GM19351 (cell line): ENCODE measurements around the gene RGS1.
A peak's percentile ranks its signal among the peaks of the same experiment; 100 is the strongest.

Source experiments
- ATAC-seq: cut with Tn5 transposase; IDR thresholded peaks from one replicate; pipeline ENCODE4 v1.9.1; 2021; ENCODE audit warnings: mild to moderate bottlenecking, moderate library complexity; ENCODE audit not compliant: unreplicated experiment

The RGS1 gene

DNA sequence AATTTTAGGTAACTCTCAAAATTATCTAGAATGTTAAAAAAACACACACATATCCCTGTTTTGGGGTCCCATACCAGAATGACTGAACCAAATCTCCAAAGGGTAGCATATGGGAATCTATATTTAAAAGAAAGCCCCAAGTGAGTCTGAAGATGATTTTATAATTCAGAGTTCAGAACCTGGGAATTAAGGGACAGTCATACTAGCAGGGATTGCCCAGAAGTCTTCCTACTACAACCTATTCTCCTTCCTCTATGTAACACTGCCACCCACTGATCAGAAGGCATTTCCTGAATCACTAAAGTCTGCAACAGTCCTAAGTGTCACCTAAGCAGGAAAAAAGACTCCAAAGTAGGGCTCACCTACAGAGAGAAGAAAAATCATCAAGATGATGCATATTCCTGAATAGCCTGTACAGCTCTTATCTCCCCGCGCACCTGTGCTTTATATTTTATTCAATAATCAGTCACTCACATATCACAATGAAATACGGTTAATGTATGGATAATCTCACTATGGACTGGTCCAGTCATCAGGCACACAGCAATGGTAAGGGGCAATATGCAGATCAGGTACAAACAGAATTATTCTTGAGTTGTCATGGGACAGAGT, 4.9 kb downstream of the RGS1 start:
- ATAC-seq = peak; percentile 28

DNA sequence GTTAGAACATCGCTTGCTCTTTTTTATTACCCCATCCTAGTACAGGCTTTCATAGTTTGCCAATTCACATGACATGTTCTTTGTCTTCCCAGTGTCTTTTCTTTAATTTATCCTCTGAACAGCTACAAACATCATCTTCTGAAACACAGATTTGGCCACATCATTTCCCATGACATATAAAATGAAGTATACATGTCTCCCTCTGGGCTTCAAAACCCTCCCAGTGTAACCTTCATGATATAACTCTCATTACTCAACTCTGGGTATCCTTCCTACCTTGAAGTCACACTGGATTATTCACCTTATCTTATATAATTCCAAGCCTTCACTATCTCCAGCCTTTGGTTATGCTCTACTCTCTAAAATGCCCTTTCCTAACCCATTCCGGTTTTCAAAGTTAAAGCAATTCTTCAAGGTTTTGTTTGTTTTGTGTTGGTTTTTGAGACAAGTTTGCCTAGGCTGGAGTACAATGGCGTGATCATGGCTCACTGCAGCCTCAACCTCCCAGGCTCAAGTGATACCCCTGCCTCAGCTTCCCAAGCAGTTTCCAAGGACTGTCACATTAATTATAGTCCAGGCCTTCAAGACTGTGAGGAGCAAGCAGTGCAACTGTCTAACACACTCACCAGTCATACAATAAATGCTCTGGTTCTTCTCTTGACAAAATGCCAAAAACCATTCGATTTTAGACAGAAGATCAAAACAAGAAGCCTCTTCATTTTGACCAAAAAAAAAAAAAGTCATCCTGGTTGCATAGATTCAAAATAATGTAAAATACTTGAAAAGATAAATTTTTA, 5.8 kb downstream of the RGS1 start:
- ATAC-seq = peak; percentile 5

DNA sequence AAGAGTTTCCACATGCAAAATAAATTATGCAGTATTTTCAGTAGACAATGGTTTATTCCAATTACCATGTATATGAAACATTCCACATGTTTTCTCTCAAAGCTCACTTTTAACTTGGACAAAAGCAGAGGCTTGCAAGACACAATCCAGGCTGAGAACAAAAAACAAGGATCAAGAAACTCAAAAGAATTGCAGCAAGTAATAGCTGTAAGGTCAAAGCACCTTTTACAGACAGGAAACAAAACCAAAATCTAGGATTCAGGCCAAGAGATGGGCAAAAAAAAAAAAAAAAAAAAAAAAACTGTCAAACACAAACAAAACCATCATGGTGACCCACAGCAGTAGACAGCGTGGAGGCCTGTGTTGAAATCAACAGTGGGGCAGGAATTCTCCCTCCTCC, 9.3 kb downstream of the RGS1 start:
- ATAC-seq = no peak

DNA sequence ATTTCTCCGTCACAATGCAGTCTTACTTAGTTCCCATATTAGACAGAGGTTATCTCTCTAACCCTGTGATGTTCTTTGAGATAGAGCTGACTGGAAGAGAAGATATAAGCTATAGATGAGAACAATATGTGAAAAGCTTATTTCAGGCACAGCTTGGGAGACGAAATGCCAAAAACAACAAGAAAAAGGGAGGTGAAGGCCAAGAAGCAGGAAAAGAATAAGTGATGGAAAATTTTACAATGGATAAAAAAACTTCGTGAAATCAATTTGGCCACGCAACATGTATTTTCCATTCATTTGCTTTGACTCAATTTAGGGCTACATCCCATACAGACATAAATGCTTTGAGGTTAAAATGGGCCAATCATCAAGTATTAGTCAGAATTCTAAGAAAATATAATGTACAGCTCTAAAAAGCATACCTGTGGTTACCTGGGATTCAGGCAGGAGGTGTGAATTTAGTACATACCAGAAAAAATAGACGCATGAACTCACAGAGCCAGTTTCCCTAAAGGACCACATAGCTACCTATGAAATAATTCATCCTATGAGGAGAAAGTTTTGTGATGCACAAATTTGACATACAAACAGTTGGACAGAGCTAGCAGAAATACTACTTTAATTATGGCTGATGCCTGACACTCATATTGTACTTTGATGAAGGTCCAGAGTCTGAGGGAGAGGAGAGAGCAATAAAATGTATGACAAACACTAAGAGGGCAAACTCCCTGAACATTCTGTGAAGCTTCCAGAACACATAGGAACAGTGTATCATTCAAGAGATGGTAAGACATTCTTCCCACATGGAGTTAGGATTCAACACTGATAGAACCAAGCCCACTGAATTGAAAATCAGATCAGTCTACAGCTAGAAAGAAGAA, 12.1 kb downstream of the RGS1 start:
- ATAC-seq = no peak

DNA sequence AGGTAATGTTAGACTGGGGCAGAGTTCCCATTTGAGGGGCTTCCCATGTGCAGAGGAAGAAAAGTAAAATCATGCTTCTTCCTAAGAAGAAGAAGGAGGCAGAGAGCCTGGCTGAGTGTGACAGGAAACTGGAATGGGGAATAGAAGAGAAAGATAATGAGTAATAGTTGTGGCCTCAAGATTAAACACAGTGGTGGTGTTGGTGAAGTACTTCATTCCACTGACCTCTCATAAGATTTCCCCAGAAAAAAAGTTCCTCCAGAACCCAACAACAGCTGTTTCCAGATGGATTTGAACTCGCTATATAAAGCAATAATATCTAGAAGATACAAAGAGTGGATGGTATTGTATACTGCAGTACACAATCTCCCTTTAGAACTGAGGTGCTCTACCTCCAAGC, 13.0 kb downstream of the RGS1 start:
- ATAC-seq = no peak

DNA sequence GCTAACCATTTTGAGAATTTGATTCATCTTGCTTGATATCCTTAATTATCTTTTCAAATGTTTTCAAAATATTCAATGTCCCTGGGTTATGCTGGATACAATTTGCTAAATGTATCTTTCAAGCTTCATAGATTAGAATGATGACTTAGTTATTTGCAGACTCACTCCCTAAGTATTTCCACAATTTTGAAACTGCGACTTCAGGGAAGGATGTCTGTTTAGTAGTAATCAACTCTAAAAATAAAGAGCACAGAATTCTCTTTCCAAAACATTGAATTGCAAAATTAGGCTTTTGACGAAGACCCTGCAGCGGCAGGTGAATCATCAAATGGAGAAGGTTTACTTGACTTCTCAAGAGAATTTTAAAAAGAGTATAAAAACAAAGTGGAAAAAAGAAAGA, 14.2 kb downstream of the RGS1 start:
- ATAC-seq = no peak

DNA sequence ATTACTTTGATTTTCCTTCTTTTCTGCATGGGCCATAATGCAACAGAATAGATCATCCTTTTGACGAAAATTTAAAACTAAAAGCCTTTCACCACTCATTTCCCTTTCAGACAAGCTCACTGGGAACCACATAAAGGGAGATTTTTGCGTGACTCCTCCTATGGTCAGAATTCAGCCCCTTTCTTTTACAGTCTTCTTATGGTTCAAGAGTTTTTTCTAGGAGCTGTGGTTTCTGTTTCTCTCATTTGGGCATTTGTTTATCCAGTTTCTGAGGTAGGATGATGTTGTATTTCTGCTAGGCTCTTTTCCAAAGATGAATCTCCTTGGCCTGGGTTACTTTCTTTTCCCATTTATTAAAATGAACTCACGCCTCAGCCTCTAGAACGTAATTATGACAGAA, 16.9 kb downstream of the RGS1 start:
- ATAC-seq = no peak

DNA sequence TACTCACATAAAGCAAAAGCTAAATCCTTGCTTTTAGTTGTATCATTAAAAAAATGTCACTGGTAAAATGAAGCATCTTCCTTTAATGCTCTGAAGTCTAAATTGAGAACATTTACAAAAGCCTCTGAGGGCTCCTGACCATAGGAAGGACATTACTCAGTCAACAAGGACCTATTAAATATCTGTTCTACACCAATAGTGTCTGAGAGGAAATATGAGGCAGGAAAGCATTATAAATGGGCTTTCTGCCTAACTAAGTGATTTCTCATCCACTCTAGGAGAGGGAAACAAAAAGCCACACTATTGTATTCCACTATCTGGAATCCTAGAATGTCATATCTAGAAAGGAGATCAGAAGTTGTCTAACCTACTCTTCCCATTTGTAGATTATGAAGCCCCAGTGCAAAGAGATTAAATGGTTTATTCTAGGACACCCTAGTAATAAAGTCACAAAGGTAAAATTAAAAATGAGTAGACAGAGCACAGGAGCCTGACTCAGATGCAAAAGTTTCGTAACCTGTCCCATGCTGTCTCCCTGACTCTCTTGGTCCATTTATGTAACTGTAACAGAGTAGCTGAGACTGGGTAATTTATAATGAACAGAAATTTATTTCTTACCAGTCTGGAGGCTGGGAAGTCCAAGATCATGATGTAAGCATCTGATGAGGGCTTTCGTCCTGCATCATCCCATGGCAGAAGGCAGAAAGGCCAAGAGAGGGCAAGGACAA, 17.6 kb downstream of the RGS1 start:
- no peak for ATAC-seq

DNA sequence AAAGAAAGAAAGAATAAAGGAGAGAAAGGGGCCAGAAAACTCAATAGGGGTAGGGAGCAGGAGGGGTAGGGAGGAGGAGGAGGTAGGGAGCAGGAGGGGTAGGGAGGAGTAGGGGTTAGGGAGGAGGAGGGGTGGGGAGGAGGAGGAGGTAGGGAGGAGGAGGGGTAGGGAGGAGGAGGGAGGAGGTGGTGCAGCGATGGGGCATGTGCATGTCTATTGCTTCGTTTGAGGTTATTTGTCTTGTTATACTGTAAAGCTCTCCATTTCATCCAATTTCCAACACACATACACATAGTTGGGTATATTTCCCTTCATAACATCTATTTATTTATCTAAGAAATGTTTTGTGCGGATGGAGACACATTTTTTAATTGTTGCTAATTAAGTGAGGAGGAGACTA, 19.7 kb downstream of the RGS1 start:
- ATAC-seq = no peak

DNA sequence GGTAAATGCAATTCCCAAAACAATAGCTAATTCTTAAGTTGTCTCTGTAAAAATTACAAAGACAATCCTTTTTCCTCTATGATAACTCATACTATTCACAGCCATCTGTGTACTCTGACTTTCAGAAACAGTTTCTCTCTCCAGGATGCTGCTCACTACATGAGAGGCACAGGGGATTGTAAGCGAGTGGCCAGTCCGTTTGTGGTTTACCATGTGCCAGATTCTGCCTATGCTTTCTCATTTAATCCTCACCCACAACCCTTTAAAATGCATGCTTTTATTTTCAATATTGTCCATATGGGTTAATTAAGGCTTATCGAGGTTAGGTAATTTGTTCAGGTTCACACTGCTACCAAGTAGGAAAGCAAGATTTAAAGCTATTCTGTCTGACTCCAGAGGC, 23.0 kb downstream of the RGS1 start:
- ATAC-seq = no peak

DNA sequence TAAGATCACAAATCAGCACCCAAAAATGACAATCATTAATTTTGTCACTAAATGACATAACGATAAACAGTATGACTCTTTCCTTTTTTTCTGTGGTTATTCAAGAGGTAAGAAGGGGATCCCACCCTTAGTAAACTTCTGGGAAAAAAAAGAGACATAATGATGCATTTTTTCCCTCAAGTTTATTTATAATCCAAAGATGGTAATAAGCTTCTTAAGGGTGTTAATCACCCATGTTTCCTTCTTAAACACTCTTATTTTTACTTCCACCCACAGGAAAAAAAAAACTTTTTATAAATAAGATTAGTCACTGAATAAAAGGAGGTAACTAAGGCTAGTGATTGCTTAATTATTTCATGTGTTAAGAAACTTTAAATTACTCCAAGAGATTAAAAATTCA, 24.7 kb downstream of the RGS1 start:
- ATAC-seq = no peak

DNA sequence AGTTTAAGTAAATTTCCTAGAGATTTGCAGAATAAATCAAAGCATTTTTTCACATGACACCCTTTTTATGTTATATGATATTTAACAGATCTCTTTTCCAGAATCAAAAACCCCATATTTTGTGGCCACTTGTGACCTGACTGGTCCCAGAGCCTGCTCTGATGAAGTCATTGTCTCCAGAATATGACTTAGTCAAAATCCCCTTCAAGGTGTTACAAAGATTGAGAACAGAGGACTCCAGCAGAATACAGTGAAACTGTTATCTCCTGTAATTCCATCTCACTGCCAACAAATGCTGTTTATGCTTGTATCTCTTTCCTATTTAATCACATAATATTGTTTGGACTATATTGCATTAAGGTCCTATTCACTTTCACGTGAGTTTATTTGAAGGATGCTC, 25.6 kb downstream of the RGS1 start:
- peak; percentile 55 for ATAC-seq

DNA sequence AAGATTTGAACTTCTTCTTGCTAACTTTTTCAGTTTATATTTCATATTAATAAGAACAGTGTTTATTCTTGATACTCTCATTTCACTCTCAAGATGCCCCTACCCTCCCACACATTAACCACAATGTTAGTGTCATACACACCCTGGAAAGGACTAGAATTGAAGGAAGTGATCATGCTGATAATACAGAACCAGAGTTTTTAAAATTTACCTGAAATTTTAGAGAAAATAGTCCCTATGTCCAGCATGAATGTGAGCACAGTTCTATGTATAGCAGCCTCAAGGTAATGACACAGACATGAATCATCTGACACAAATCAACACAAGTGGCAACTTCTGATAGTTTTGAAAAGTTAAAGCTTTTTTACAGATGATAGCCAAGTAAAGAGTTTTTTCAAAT, 26.0 kb downstream of the RGS1 start:
- ATAC-seq = peak; percentile 32

DNA sequence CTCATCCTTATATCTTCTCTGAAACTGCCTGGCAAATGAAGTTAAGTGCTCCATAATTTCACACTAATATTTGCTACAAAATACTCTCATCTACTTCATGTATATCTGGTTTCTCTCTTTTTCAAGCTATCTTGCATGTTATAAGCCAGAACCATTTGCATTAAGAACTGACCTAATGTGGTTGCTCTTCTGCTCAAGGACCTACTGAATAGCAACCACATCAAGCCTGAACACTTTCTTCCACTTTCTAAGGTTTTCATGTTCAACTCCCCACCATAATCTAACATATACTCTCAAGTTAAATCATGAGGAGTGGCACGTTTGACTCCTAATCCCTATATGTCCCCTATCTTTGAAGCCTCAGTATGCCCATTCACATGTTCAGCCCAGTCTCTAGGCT, 27.2 kb downstream of the RGS1 start:
- ATAC-seq = peak; percentile 29

DNA sequence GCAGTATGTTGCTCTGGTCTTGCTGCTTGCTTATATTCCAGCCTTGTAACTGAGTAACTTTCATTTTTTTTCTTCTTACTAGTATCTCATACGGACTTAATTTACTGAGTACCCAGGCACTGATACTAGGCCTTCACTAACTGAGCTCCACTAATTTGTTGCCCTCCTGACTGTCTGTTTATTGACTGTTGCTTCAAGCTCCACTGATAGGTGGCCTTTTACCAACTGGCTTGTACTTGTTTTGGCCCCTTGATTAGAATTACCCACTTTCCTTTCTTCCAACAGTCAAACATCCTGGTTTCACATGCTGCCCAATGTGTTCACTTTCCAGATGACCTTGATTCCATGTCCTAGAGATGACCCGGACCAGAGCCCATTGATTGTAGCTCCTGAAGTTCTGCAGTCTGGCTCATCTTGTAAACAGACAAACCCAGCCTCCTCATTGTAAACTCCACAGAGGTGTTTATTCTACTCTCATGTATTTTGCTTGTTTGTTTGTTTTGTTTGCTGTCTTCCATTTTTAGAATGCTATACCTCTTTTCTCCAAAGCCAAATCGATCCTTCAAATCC, 27.7 kb downstream of the RGS1 start:
- peak; percentile 3 for ATAC-seq

DNA sequence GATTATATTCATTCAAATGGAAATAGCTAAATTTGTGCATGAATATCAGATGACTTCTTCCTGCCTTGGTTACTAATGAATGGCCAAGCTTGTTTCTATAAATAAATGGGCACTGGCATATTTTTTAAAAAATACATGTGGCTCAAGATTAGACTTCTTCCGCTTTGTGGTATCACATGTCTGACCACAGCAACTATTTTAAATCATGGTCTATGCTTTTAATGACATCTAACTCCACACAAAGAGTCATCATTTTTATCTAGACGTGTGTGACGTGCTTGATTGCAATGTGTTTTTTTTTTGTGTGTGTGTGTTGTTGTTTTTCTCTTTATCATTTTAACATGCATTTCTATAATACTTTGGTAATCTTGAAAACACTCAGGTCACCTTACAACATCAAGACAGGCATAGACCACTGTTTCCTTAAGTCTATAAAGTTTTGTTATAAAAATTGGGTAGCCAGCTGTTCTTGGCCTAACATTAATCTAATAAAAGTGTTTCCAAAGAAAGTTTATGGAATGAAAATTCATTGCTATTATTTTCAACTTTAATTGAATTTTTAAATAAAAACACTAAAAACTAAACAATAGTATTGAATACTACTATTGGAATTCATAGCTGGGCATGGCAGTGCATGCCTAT, 29.5 kb downstream of the RGS1 start:
- ATAC-seq = peak; percentile 38

DNA sequence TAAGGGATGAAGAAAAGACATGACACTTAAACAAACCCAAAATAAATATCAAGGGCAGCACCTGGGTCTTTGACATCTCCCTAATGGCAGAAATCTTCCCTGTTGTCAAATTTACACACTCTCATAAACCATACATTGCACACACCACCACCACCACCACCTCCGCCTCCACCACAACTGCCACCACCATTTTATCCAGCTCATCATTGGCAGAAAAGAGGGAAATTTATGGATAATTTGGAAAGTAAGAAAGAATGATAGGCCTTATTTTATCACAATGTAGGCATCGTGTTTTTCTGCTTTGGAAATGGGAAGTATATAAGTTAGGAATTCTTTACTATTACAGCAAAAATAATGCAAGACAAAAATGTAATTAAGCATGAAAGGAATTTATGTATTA, 33.1 kb downstream of the RGS1 start:
- ATAC-seq = no peak

DNA sequence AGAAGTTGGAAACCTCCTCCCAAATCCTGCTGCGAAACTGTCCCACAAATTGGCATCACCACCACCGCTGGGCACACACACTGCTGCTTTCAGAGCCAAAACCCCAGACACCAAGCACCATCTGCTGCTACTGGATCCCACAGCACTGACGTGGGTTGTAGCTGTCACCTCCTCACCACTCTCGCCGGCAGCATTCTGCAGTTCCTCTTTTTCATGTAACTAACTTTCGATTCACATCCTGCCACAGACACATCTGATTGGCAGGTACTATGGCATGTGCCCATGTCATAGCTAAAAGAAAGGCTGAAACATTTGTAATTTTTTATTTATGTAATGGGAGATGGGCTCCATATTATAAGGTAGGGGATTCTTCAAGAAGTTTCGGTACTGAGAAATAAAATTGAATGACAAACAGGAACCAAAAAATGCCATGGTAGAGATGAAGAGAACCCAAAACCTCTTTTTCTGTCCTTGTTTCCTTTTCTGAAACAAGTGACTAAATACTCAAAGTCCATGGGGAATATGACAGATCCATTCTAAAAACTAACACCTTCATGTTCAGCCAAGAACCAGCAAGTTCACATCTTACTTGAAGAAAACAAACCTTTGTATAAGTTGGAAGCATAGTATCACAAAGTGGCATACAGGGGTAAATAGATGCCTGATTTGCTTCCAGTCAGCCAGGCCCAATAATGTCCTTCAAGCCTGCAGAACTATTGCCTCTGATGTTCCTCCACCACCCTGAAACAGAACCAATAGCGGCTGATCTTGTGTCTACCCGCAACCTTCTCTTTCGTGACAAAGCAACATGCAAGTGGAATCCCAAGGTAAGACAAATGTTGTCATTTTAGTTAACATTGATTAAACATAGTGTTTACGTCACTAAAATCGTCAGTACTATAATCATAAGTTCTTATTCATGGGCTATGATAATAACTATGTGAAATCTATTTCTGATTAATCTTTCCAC, 33.8 kb downstream of the RGS1 start:
- ATAC-seq = peak; percentile 94
